Fibroblast of the aortic adventitia (primary cell): ENCODE measurements around the gene SUMO2. TPM values are rescaled to one million over a fixed set of nuclear protein-coding genes. Genes with fewer than 3 reads are reported as not detected.
"Not testable (repeated sequence)": the region's sequence is repeated elsewhere in the genome, so short reads cannot be mapped to it uniquely, and the experiment has no call there.

Experiments
- DNase-seq: peaks from one replicate; pipeline ENCODE4 v3.0.0-alpha.2; 2010; ENCODE audit warnings: low read depth
- H3K4me3 ChIP-seq: 2 replicates; pipeline ENCODE4 v1.5.1; 2011; ENCODE audit warnings: low read depth, mild to moderate bottlenecking, control low read depth, low read length, moderate library complexity
- CTCF ChIP-seq: IDR thresholded peaks from 2 replicates; pipeline ENCODE4 v1.5.1; 2011; ENCODE audit warnings: mild to moderate bottlenecking, low read length, control low read depth, inconsistent platforms; ENCODE audit not compliant: insufficient read depth
- total RNA-seq: library from RNA; depleted of rRNA; stranded (reverse); fragments of >200 nt; gene quantifications from 2 replicates; pipeline ENCODE4 v1.2.3, GENCODE V29; 2012; ENCODE audit warnings: low replicate concordance

Gene SUMO2
- total RNA-seq, 1 donor = 129 TPM

GRCh38 chr17:75225016-75225415 is 42.3 kb upstream of the SUMO2 start:
- DNase-seq = no peak
- TF ChIP-seq CTCF = no peak
- no peak overlapping the region for H3K4me3 ChIP-seq

DNA sequence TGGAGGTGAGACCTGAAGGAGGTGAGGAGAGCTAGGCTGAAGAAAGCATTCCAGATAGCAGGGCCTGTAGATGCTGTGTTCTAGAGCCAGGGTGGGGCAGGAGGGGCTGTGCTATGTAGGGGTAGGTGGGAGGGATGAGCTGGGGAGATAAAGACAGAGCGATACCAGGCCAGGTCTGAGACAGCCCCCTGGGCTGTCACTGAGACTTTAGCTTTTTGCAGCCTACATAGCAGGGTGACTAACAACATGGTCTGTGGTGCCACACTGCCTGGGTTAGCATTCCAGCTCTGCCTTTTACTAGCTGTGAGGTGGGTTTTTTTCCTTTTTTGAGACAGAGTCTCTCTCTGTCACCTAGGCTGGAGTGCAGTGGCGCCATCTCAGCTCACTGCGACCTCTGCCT is 37.1 kb upstream of the SUMO2 start:
- DNase-seq = no peak
- no peak overlapping the region for H3K4me3 ChIP-seq
- TF ChIP-seq CTCF = no peak

GRCh38 chr17:75218131-75218530 is 35.4 kb upstream of the SUMO2 start:
- no peak overlapping the region for H3K4me3 ChIP-seq
- DNase-seq = no peak

DNA sequence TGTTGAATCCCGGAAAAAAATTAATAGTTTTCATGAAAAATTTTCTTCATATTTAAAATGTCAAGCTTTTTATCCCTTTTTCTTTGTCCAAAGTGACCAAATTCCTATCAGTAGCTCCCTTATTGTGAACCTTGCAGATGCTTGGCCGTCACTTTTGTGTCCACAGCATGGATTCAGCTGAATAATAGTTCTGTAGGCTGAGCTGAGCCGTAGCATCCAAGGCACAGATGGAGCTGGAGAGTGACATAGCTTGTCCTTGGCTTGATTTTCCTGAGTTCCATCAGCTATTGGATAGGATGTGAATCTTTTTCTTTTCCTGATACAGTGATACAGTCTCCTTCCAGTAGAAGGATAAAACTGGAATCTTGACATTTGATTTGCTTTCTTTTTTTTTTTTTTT is 26.3 kb upstream of the SUMO2 start:
- TF ChIP-seq CTCF = no peak
- DNase-seq = no peak
- no peak overlapping the region for H3K4me3 ChIP-seq

More at GRCh38 chr17:75218131-75218530, 35.4 kb upstream of the SUMO2 start:
- TF ChIP-seq CTCF = no peak

GRCh38 chr17:75208161-75208560 is 25.4 kb upstream of the SUMO2 start:
- no peak overlapping the region for H3K4me3 ChIP-seq
- DNase-seq = no peak
- no peak for TF ChIP-seq CTCF

DNA sequence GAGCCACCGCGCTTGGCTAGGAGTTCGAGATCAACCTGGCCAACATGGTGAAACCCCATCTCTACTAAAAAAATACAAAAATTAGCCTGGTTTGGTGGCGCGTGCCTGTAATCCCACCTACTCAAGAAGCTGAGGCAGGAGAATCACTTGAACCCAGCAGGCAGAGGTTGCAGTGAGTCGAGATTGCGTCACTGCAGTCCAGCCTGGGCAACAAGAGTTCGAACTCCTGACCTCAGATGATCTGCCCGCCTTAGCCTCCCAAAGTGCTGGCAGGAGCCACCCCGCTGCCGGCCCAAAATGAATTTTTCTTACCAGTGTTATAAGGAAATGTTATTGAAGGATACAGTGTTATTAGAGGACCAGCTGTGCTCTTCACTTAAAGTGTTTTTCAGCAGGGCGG is 25.0 kb upstream of the SUMO2 start:
- H3K4me3 ChIP-seq = no peak overlapping the region
- TF ChIP-seq CTCF = no peak
- DNase-seq = no peak

DNA sequence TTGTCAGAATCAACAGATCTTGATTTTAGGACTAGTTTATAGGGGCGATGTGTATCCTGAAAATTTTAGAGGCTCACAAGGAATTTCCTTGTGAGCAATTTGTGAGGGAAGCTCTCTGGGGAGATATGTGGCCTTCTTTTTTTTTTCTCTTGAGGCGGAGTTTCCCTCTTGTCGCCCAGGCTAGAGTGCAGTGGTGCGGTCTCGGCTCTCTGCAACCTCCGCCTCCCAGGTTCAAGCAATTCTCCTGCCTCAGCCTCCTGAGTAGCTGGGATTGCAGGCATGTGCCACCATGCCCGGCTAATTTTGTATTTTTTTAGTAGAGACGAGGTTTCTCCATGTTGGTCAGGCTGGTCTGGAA is 24.3 kb upstream of the SUMO2 start:
- peak overlapping the region; percentile 22 for H3K4me3 ChIP-seq

More for the DNA sequence above, 24.3 kb upstream of the SUMO2 start:
- DNase-seq = not testable (repeated sequence)
